MM.1S (cell line): ENCODE results near the gene MYBPC3.

Experiments
- CTCF ChIP-seq: fragments of 300-600 bp; sonication (generic); IDR thresholded peaks from 2 replicates; pipeline ENCODE4 v1.5.1; 2016; ENCODE audit warnings: antibody characterized with exemption, low read length, mixed read lengths
- EZH2 ChIP-seq: fragments of 300-600 bp; sonication (generic); optimal IDR thresholded peaks from 2 replicates; pipeline ENCODE3; 2017; ENCODE audit warnings: low read depth, mild to moderate bottlenecking, antibody characterized with exemption, low read length, mixed read lengths
- EZH2phosphoT487 ChIP-seq: fragments of 300-600 bp; sonication (generic); IDR thresholded peaks from 2 replicates; pipeline ENCODE4 v1.6.1; 2018; ENCODE audit warnings: antibody characterized with exemption, low read length

GRCh38 chr11:47372422-47372821 lies 19.9 kb upstream of the MYBPC3 start:
- TF ChIP-seq CTCF (no peak), EZH2phosphoT487 (no peak), EZH2 (no peak)
